ENCODE results near the gene SELENOO. TPM values are rescaled to one million over a fixed set of nuclear protein-coding genes. Genes with fewer than 3 reads are reported as not detected.

The SELENOO gene
- total and polyA plus RNA-seq, 9 donors: 0.40 to 31.1 (median 23.0) TPM

Other genes starting within 250 kb of the SELENOO start
- 100 to 1,000 TPM in 1 of 7 donors, 10 to 100 TPM in 6; 29.7 to 291 (median 45.3) TPM for gene PIM3, start 240.2 kb upstream of the SELENOO start, total RNA-seq
- gene PIM3, start 240.2 kb upstream of the SELENOO start, polyA plus RNA-seq: 10 to 100 TPM in 1 of 2 donors, 1 to 10 TPM in 1; 7.3 to 34.1 TPM
- gene IL17REL, start 188.2 kb upstream of the SELENOO start, total RNA-seq: under 1 TPM in 3 of 7 donors, not detected in 4; 0.10 to 0.18 (median 0.10) TPM
- under 1 TPM in 1 of 2 donors, not detected in 1; 0.05 TPM for gene IL17REL, start 188.2 kb upstream of the SELENOO start, polyA plus RNA-seq
- not detected for gene TTLL8, start 142.7 kb upstream of the SELENOO start, total RNA-seq
- gene TTLL8, start 142.7 kb upstream of the SELENOO start, polyA plus RNA-seq: not detected
- gene MLC1, start 115.6 kb upstream of the SELENOO start, total RNA-seq: 1 to 10 TPM in 1 of 7 donors, under 1 TPM in 4, not detected in 2; 0.11 to 1.1 (median 0.35) TPM
- under 1 TPM; 0.27 to 0.67 TPM for gene MLC1, start 115.6 kb upstream of the SELENOO start, polyA plus RNA-seq
- gene MOV10L1, start 111.0 kb upstream of the SELENOO start, total RNA-seq: 1 to 10 TPM in 6 of 7 donors, under 1 TPM in 1; 0.94 to 6.3 (median 2.5) TPM
- 1 to 10 TPM; 1.6 to 2.0 TPM for gene MOV10L1, start 111.0 kb upstream of the SELENOO start, polyA plus RNA-seq
- 1 to 10 TPM; 1.8 to 5.6 (median 3.1) TPM for gene PANX2, start 30.3 kb upstream of the SELENOO start, total RNA-seq
- gene PANX2, start 30.3 kb upstream of the SELENOO start, polyA plus RNA-seq: 1 to 10 TPM in 1 of 2 donors, under 1 TPM in 1; 0.27 to 2.0 TPM
- 10 to 100 TPM; 23.5 to 35.2 (median 27.2) TPM for gene TRABD, start 15.1 kb upstream of the SELENOO start, total RNA-seq
- 10 to 100 TPM in 1 of 2 donors, under 1 TPM in 1; 0.58 to 25.9 TPM for gene TRABD, start 15.1 kb upstream of the SELENOO start, polyA plus RNA-seq
- gene TUBGCP6, start 44.0 kb downstream of the SELENOO start, total RNA-seq: 10 to 100 TPM; 35.9 to 52.2 (median 40.8) TPM
- 10 to 100 TPM in 1 of 2 donors, 1 to 10 TPM in 1; 7.5 to 42.6 TPM for gene TUBGCP6, start 44.0 kb downstream of the SELENOO start, polyA plus RNA-seq
- 10 to 100 TPM; 24.9 to 44.6 (median 41.1) TPM for gene HDAC10, start 50.3 kb downstream of the SELENOO start, total RNA-seq
- 10 to 100 TPM in 1 of 2 donors, 1 to 10 TPM in 1; 2.3 to 33.2 TPM for gene HDAC10, start 50.3 kb downstream of the SELENOO start, polyA plus RNA-seq
- 10 to 100 TPM in 6 of 7 donors, 1 to 10 TPM in 1; 7.9 to 35.3 (median 23.3) TPM for gene MAPK12, start 60.7 kb downstream of the SELENOO start, total RNA-seq
- gene MAPK12, start 60.7 kb downstream of the SELENOO start, polyA plus RNA-seq: 10 to 100 TPM in 1 of 2 donors, under 1 TPM in 1; 0.87 to 26.5 TPM
- gene MAPK11, start 69.4 kb downstream of the SELENOO start, total RNA-seq: 10 to 100 TPM in 4 of 7 donors, 1 to 10 TPM in 3; 2.0 to 31.6 (median 12.0) TPM
- 10 to 100 TPM in 1 of 2 donors, under 1 TPM in 1; 0.92 to 13.0 TPM for gene MAPK11, start 69.4 kb downstream of the SELENOO start, polyA plus RNA-seq
- 100 to 1,000 TPM; 121 to 274 (median 229) TPM for gene PLXNB2, start 106.6 kb downstream of the SELENOO start, total RNA-seq
- gene PLXNB2, start 106.6 kb downstream of the SELENOO start, polyA plus RNA-seq: 100 to 1,000 TPM in 1 of 2 donors, 10 to 100 TPM in 1; 26.5 to 135 TPM
- 10 to 100 TPM in 2 of 7 donors, 1 to 10 TPM in 5; 2.6 to 17.3 (median 7.4) TPM for gene DENND6B, start 126.0 kb downstream of the SELENOO start, total RNA-seq
- 1 to 10 TPM in 1 of 2 donors, under 1 TPM in 1; 0.38 to 5.6 TPM for gene DENND6B, start 126.0 kb downstream of the SELENOO start, polyA plus RNA-seq
- gene PPP6R2, start 142.3 kb downstream of the SELENOO start, total RNA-seq: 10 to 100 TPM; 30.1 to 52.9 (median 37.8) TPM
- 10 to 100 TPM in 1 of 2 donors, 1 to 10 TPM in 1; 8.2 to 33.4 TPM for gene PPP6R2, start 142.3 kb downstream of the SELENOO start, polyA plus RNA-seq

All from ovary (tissue), 9 donors.